ENCODE measurements around the gene PPP2R2B.

DNA sequence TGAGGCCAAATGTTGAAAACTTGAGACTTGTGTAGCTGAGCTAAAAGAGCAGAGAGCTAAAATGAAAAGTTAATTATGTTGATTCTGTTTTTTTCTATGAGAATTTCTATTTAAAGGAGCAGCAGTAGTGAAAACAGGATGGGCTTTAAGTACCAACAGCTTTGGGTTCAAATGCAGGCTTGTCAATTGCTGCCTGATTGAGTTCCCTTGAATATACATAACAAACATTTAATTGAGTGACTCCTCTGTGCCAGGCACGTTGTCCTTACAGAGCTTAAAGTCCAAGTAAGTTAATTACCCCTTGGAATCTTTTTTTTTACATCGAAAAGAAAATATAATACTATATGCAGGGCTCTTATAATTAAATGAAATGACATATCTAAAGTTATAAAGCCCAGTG is 38.5 kb downstream of the PPP2R2B start:
- no peak for TF ChIP-seq EZH2 (optimal IDR thresholded peaks at IDR 0.05; ENCODE audit: low read depth, low read length)
- TF ChIP-seq, protein P1, sequence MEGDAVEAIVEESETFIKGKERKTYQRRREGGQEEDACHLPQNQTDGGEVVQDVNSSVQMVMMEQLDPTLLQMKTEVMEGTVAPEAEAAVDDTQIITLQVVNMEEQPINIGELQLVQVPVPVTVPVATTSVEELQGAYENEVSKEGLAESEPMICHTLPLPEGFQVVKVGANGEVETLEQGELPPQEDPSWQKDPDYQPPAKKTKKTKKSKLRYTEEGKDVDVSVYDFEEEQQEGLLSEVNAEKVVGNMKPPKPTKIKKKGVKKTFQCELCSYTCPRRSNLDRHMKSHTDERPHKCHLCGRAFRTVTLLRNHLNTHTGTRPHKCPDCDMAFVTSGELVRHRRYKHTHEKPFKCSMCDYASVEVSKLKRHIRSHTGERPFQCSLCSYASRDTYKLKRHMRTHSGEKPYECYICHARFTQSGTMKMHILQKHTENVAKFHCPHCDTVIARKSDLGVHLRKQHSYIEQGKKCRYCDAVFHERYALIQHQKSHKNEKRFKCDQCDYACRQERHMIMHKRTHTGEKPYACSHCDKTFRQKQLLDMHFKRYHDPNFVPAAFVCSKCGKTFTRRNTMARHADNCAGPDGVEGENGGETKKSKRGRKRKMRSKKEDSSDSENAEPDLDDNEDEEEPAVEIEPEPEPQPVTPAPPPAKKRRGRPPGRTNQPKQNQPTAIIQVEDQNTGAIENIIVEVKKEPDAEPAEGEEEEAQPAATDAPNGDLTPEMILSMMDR (IDR thresholded peaks at IDR 0.05; ENCODE audit: low read length), result no peak
- no peak for TF ChIP-seq EZH2phosphoT487 (IDR thresholded peaks at IDR 0.05; ENCODE audit: low read length)
